Gastrocnemius medialis (tissue), 4 donors: ENCODE data around the gene ZNF592. TPM values are rescaled to one million over a fixed set of nuclear protein-coding genes. Genes with fewer than 3 reads are reported as not detected.

ENCODE experiments used
- ATAC-seq, 2 donors: fragments of 150-250 bp; one replicate each; pipeline ENCODE4 v1.9.1; 2016
- DNase-seq, 2 donors: peaks; one replicate each; pipeline ENCODE4 v3.0.0-alpha.2; 2019
- H3K27ac ChIP-seq, 4 donors: fragments of 200-600 bp; sonication (generic); 1 replicate in 1 of 4; 2 replicates in 3 of 4; pipeline ENCODE4 v1.5.1; 2016 to 2018; ENCODE audit warnings: mild to moderate bottlenecking in 2 of 4, moderate library complexity in 1 of 4
- H3K27me3 ChIP-seq, 3 donors: fragments of 200-600 bp; sonication (generic) in 2 of 3; 1 replicate in 1 of 3; 2 replicates in 2 of 3; pipeline versions ENCODE4 v1.5.1 to v1.6.0; 2016 to 2019; ENCODE audit warnings: mild to moderate bottlenecking in 1 of 3, moderate library complexity in 1 of 3
- H3K36me3 ChIP-seq, 2 donors: fragments of 200-600 bp; sonication (generic) in 1 of 2; one replicate each; pipeline ENCODE4 v1.5.1; 2017 to 2018
- H3K4me1 ChIP-seq, 2 donors: fragments of 200-600 bp; sonication (generic) in 1 of 2; one replicate each; pipeline ENCODE4 v1.5.1; 2016 to 2017; ENCODE audit warnings: mild to moderate bottlenecking in 2 of 2
- H3K4me3 ChIP-seq, 4 donors: fragments of 200-600 bp; sonication (generic) in 3 of 4; 1 replicate in 1 of 4; 2 replicates in 3 of 4; pipeline ENCODE4 v1.5.1; 2016 to 2019; ENCODE audit warnings: mild to moderate bottlenecking in 2 of 4
- H3K9me3 ChIP-seq, 3 donors: fragments of 200-600 bp; sonication (generic) in 2 of 3; 1 replicate in 1 of 3; 2 replicates in 2 of 3; pipeline ENCODE4 v1.5.1; 2016 to 2019
- POLR2A ChIP-seq, 2 donors: fragments of 450-650 bp; IDR thresholded peaks; one replicate each; pipeline ENCODE4 v1.6.1; 2017; ENCODE audit warnings: antibody characterized with exemption in 2 of 2, mild to moderate bottlenecking in 2 of 2, moderate library complexity in 2 of 2
- in situ Hi-C, 4 donors: fragments of 200-750 bp; cut with MboI; loops; one replicate each; pipeline versions ENCODE4 v1.15.0 to v1.8.0; 2017; ENCODE audit warnings: low sequenced_read_pairs in 4 of 4
- intact Hi-C: fragments of 100-400 bp; cut with DNase I; formaldehyde crosslinking; loops from one replicate; pipeline ENCODE4 v1.15.1; 2023; ENCODE audit warnings: low total_unique reads
- total RNA-seq, 4 donors: library from RNA; depleted of rRNA; stranded (reverse); fragments of >200 nt; gene quantifications; one replicate each; pipeline versions ENCODE4 v1.1.0 to v1.2.3, GENCODE V29; 2016
- TF ChIP-seq, protein P1 (sequence below), 5 experiments: fragments of 450-650 bp in 3 of 5; fragments of 200-600 bp in 2 of 5; sonication (generic) in 2 of 5; IDR thresholded peaks in 4 of 5; conservative IDR thresholded peaks in 1 of 5; 1 replicate in 4 of 5; 2 replicates in 1 of 5; pipeline ENCODE4 v1.5.1; 2016 to 2019; ENCODE audit warnings: antibody characterized with exemption in 5 of 5, mild to moderate bottlenecking in 3 of 5, moderate library complexity in 3 of 5

Gene ZNF592
- total RNA-seq, 4 donors from 2014 or later: 30.0 to 49.2 (median 33.8) TPM

DNA sequence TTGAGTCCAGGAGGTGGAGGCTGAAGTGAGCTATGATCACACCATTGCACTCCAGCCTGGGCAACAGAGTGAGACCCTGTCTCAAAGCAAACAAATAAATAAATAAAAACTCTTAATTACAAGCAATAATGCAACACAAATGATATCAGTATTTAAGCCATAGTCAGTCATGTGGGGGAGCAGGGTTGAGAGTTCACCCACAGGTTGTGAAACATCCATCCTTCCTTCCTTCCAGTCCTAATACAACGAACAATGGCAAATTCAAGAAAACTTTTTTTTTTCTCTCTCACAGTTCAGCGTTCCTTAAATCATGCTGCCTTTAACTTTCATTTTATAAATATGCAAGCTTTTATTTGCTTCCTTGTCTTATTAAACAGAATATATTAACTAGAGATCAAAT lies 24.1 kb downstream of the ZNF592 start:
- no peaks in the 10 kb centered on the region for H3K9me3 ChIP-seq

DNA sequence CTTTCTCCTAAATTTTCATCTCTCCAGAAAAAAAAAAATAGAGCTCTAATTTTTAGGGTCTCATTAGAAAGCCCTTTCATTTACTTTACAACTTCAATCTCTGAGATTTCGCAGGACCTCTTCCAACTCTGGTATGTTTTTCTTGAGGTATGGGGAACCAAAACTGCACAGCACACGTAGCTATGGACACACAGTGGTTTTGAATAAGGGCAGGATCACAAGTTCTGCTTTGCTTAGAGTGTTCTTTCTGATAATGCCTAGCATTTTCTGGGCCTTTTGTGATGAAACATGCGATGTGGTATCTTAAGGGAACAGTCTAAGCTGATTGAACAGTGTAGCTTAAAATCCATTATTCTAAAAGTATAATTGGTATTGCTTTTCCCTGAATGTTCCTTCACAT lies 25.3 kb downstream of the ZNF592 start:
- DNase-seq (no peak), ATAC-seq (no peak)
- peaks cover 0 to 3% of the 10 kb centered on the region in 2 donors for H3K36me3 ChIP-seq
- no peak overlapping the region for H3K27ac ChIP-seq
- no peak for TF ChIP-seq POLR2A (IDR thresholded peaks at IDR 0.05)
- TF ChIP-seq, protein P1, sequence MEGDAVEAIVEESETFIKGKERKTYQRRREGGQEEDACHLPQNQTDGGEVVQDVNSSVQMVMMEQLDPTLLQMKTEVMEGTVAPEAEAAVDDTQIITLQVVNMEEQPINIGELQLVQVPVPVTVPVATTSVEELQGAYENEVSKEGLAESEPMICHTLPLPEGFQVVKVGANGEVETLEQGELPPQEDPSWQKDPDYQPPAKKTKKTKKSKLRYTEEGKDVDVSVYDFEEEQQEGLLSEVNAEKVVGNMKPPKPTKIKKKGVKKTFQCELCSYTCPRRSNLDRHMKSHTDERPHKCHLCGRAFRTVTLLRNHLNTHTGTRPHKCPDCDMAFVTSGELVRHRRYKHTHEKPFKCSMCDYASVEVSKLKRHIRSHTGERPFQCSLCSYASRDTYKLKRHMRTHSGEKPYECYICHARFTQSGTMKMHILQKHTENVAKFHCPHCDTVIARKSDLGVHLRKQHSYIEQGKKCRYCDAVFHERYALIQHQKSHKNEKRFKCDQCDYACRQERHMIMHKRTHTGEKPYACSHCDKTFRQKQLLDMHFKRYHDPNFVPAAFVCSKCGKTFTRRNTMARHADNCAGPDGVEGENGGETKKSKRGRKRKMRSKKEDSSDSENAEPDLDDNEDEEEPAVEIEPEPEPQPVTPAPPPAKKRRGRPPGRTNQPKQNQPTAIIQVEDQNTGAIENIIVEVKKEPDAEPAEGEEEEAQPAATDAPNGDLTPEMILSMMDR (IDR thresholded peaks at IDR 0.05 in 4 of 5, conservative IDR thresholded peaks at IDR 0.05 in 1 of 5): no peak
- H3K9me3 ChIP-seq: no peaks in the 10 kb centered on the region
- intact Hi-C loops: no loop called here
- in situ Hi-C loops: no loop called here
- H3K4me3 ChIP-seq: no peak overlapping the region
- no peaks in the 10 kb centered on the region for H3K27me3 ChIP-seq
- H3K4me1 ChIP-seq: peaks cover 6 to 20% of the 10 kb centered on the region in 2 donors

More for the DNA sequence above, 24.1 kb downstream of the ZNF592 start:
- Histone ChIP-seq H3K4me3 (no peak overlapping the region), H3K36me3 (peaks cover 0 to 12% of the 10 kb centered on the region in 2 donors), H3K4me1 (peaks cover 6 to 19% of the 10 kb centered on the region in 2 donors), H3K27me3 (no peaks in the 10 kb centered on the region), H3K27ac (peak overlapping the region in 1 of 4 donors; percentile 32)
- ATAC-seq: no peak
- in situ Hi-C loops (no loop called here), intact Hi-C loops (no loop called here)
- no peak for TF ChIP-seq POLR2A (IDR thresholded peaks at IDR 0.05)
- TF ChIP-seq, protein P1 (IDR thresholded peaks at IDR 0.05 in 4 of 5, conservative IDR thresholded peaks at IDR 0.05 in 1 of 5): no peak
- no peak for DNase-seq

DNA sequence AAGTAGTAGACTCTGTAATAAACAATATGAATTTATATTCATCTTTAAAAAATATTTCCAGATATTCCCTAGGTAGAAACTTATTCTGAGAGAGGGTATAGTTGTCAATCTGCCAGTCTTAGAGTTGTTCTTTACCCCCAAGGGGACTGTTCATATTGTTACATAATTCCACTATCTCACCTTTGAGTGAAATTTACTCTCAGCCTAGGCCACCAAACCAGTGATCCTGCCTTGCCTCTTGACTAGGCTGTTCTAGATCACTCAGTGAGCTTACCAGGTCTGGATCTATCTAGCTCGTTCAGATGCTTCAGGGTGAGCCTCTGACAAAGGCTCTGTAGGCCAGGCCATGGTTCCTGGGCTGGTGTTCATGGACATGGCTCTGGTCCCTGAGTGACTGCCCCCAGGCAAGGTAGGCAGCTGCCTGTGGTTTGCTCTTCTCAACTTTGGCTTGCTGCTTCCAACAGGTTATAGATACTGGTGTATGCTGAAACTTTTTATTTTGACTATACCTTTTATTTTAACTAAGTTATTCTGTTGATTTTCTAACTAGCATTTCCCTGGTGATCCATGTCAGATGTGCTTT lies 27.6 kb downstream of the ZNF592 start:
- peaks cover 13 to 22% of the 10 kb centered on the region in 2 donors for H3K4me1 ChIP-seq
- in situ Hi-C loops: no loop called here
- ATAC-seq: no peak

DNA sequence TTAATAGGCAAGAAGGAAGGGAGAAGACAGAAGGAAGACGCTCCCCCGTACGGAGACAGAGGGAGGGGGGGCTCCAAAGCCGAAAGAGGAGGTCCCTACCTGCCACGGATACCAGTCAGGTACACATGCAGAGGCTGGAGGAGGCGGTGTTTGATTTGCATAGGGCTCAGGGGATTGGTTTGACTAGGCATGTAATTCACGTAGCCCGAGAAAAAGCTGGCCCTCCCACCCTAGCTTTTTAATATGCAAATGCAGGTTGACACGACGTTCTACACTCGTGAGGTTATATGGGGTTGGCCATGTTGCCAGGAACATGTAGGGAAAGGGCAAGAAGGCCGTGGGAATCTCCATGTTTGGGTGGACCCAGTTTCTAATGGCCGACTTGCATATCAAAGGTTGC lies 29.8 kb downstream of the ZNF592 start:
- no peak for TF ChIP-seq POLR2A (IDR thresholded peaks at IDR 0.05)
- TF ChIP-seq, protein P1 (IDR thresholded peaks at IDR 0.05 in 4 of 5, conservative IDR thresholded peaks at IDR 0.05 in 1 of 5): no peak
- H3K27me3 ChIP-seq: no peaks in the 10 kb centered on the region
- in situ Hi-C loops: no loop called here
- H3K36me3 ChIP-seq: peaks cover 0 to 9% of the 10 kb centered on the region in 2 donors
- no peaks in the 10 kb centered on the region for H3K9me3 ChIP-seq
- peak overlapping the region in 2 of 4 donors; percentile 7 to 44 for H3K27ac ChIP-seq
- ATAC-seq (no peak), DNase-seq (no peak)
- H3K4me1 ChIP-seq: peaks cover 18 to 23% of the 10 kb centered on the region in 2 donors
- no peak overlapping the region for H3K4me3 ChIP-seq
- intact Hi-C loops: no loop called here

More for the DNA sequence above, 27.6 kb downstream of the ZNF592 start:
- Histone ChIP-seq H3K4me3 (no peak overlapping the region), H3K9me3 (no peaks in the 10 kb centered on the region), H3K27ac (peak overlapping the region in 2 of 4 donors; percentile 35 to 44), H3K27me3 (no peaks in the 10 kb centered on the region), H3K36me3 (no peaks in the 10 kb centered on the region)
- TF ChIP-seq, protein P1 (IDR thresholded peaks at IDR 0.05 in 4 of 5, conservative IDR thresholded peaks at IDR 0.05 in 1 of 5): no peak
- no peak for TF ChIP-seq POLR2A (IDR thresholded peaks at IDR 0.05)
- DNase-seq: no peak
- intact Hi-C loops: no loop called here
